Inflammatory macrophage treated with lipopolysaccharide for 4 hours (primary cell): ENCODE results near the gene PGA5.
"Not testable (repeated sequence)": the region's sequence is repeated elsewhere in the genome, so short reads cannot be mapped to it uniquely, and the experiment has no call there.

Experiments used
- DNase-seq: peaks from one replicate; pipeline ENCODE4 v3.0.0-alpha.2; 2020

Gene PGA5

DNA sequence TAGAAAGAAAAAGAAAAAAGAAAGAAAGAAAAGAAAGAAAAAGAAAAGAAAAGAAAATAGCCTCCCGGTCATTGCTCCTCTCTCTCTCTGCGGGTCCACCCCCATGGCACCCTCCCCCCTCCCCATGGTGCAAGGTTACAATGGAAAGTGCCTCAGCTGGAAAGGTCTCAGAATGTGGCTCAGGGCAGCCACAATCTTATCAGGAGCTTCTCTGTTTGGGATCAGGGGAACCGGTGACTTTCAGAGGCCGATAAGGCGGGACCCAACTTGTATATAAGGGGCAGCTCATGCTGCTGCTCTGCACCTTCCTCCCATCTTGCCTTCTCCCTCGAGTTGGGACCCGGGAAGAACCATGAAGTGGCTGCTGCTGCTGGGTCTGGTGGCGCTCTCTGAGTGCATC lies at the start of gene PGA5:
TSS of gene PGA5 (plus strand) at position 301 of the 400 bp plus-strand sequence. CDS start at position 353, 52 bp downstream.
- DNase-seq = not testable (repeated sequence)

DNA sequence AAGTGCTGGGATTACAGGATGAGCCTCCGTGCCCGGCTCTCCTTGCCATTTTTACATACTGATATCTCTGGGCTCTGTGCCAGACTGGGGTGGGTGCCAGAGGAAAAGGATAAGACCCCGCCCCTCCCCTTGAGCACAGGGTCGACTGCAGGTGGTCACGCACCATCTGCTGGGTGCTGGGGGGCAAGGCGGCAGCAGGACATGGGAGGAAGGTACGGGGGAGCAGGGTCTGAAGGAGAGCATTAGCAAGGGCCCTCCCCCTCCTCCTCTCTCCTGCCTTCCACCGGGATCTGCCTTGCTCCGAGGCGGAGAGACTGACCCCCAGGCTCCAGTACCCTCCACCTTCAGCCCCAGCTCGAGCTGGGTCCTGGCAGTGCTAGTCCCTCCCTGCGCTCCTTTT lies 47.4 kb upstream of the PGA5 start:
- no peak for DNase-seq

DNA sequence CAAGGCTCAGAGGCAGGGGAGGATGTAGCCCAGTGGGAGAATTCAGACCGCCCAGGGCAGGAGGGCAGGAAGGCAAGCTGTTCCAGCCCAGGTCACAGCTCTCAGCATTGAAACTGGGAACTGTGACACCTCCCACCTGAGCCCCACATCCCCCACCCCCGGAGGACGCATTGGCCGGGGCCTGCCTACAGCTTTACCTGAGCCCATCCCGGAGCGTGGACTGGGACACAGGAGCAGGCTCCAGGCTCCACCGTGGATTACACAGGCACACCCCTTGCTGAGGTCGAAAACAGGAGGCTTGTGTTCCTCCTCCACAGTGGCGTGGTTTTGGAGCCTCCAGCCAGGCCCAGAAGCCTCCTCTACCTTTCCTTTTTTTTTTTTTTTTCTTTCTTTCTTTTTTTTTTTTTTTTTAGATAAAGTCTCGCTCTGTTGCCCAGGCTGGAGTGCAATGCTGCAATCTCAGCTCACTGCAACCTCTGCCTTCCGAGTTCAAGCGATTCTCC lies 46.8 kb upstream of the PGA5 start:
- no peak for DNase-seq

DNA sequence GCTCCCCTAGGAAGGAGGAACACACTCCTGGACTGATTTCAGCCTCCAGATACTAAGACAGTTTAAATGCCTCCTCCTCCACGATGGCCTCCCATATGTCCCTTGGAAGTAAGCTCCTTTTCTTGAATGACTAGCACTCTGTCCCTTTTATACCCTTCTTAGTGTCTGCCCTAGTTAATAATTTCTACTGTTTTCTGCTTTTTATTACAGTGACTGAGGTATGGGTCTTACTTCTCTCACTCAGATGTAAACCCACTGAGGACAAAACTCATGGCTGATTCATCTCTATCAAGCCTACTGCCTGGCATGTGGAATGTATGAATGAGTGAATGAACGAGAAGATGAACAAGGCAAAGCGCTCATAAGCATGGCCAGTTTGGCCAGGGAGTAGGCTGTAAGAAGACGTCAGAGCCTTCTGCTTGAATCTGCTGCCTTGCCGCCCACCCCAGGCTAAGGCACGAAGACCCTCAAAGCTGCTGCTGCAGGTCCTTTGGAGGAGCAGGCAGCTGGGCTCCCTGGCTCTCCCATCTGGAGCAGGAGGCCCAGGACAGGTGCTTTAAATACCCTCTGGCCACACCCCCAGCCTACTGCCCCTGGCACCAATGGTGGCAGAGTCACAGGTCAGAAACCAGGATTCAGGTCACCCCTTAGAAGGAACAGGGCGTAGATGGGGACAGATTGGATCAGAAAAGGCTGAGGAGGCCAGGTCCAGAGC lies 45.8 kb upstream of the PGA5 start:
- DNase-seq = no peak

DNA sequence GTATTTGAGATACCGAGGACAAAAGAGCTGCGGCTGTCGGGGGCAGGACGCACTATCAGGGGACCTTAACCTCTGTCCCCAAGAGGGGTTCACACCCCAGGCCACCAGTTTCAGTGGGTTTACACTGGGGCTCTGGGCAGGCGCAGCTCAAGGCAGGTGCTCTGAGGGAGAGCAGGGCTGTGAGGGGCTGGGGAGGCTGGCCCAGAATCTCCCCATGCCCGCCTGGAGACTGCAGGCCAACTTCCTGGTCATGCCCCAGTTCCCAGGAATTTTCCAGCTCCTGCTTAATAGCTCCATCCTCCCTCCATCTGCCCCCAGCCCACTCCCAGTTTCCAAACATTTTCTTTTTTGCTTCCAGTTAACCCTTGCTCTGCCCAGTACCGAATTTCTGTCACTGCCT lies 45.3 kb upstream of the PGA5 start:
- DNase-seq = no peak

DNA sequence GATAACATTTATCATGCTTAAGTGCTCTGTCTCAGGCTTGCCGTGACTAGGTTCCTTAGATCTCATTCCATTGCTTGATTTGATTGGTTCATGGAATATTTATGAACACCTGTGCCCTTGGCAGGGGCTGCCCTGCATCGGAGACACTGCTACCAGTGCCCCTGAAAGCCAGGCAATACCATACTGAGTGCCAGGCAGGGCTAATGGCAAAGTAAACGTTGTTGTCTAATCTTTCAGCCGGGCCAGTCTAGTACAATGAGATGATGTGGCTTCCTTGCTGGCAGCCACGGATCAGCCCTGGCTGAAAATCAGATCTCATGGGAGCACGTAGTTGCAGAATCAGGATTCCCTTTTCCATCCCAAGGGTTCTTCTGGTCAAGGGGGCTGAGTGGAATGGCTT lies 42.6 kb upstream of the PGA5 start:
- no peak for DNase-seq

DNA sequence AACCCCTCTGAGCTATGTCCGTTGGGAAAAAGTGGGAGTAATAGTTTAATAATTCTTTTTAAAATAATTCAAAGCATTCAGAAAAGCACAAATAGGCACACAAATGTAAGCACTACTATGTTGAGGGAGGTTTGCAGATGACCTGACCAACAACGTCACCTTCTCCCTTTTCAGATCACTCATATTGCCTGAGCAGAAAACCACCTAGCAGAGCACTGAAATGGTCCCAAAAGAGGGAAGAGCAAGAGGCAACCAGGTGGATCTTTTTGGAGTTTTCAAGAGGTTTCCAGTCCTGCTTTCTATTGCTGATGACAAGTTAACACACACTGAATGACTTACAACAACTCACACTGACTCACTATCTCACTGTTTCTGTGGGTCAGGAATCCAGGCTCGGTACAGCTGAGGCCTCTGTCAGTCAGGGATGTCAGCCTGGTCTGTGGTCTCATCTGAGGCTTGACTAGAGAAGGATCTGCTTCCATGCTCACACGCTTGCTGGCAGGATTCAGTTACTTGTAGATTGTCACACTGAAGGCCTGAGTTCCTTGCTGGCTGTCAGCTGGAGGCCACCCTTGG lies 41.9 kb upstream of the PGA5 start:
- DNase-seq = no peak

DNA sequence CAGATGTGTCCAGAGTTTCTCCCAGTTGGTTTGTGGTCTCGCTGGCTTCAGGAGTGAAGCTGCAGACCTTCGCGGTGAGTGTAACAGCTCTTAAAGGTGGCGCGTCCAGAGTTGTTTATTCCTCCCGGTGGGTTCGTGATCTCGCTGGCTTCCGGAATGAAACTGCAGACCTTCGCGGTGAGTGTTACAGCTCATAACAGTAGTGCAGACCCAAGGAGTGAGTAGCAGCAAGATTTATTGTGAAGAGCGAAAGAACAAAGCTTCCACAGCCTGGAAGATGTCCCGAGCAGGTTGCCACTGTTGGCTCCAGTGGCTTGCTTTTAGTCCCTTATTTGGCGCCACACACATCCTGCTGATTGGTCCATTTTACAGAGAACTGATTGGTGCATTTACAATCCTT lies 39.5 kb upstream of the PGA5 start:
- DNase-seq = no peak

DNA sequence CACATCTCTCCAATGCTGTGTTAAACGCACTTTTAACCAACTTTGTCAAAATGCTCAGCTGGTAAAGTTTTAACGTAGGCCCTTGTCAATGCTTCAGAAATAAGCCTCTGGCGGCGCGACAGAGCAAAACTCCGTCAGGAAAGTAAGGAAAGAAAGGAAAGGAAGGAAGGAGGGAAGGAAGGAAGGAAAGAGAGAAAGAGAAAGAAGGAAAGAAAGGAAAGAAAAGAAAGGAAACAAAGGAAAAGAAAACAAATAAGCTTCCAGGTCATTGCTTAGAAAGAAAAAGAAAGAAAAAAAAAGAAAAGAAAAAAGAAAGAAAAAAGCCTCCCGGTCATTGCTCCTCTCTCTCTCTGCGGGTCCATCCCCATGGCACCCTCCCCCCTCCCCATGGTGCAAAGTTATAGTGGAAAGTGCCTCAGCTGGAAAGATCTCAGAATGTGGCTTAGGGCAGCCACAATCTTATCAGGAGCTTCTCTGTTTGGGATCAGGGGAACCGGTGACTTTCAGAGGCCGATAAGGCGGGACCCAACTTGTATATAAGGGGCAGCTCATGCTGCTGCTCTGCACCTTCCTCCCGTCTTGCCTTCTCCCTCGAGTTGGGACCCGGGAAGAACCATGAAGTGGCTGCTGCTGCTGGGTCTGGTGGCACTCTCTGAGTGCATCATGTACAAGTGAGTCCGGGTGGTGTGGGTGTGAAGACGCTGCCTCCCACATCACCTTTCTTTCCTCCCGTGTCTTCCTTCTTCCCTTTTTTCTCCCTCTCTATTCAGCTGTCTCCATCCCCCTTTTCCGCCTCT lies 37.8 kb upstream of the PGA5 start, which contains the start of gene PGA3:
TSS of gene PGA3 (plus strand) at position 566 of the 797 bp plus-strand sequence. CDS start at position 616, 50 bp downstream.
- DNase-seq = not testable (repeated sequence)

DNA sequence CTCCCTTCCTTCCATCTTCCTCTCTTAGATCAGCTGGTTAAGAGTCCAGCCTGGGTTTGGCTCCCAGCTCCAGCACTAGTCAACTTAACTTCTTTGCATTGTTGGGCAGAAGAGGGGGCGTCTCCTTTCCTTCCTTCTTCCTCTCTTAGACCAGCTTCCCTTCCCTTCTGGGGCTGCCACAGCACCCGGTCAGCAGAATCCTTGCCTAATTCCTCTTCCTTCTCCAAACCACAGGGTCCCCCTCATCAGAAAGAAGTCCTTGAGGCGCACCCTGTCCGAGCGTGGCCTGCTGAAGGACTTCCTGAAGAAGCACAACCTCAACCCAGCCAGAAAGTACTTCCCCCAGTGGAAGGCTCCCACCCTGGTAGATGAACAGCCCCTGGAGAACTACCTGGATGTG lies 37.1 kb upstream of the PGA5 start:
- DNase-seq = not testable (repeated sequence)

DNA sequence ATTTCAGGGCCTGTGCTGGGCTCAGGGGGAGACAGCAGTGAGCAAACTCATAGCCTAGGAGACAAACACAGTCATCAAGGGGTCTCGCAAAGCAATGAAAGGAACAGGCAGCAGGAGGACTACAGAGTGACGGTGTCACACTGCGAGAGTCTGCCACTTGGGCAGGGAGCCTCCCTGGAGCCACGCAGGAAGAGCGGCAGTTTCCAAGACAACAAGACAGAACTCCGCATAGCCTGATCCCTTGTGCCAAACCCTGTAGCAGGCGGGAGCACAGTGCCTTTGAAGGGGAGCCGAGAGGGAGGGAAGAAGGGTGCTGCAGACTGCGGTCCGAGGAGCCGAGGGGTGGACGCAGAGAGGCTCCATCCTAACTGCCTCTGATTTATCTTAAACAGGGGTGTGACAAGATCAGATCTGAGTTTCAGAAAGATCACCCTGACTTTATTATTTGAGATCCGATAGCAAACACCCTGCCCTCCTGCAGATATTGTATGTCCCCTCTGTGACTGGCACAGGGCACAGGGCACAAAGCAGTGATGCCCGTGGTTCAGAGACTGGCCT lies 36.4 kb upstream of the PGA5 start:
- not testable (repeated sequence) for DNase-seq

DNA sequence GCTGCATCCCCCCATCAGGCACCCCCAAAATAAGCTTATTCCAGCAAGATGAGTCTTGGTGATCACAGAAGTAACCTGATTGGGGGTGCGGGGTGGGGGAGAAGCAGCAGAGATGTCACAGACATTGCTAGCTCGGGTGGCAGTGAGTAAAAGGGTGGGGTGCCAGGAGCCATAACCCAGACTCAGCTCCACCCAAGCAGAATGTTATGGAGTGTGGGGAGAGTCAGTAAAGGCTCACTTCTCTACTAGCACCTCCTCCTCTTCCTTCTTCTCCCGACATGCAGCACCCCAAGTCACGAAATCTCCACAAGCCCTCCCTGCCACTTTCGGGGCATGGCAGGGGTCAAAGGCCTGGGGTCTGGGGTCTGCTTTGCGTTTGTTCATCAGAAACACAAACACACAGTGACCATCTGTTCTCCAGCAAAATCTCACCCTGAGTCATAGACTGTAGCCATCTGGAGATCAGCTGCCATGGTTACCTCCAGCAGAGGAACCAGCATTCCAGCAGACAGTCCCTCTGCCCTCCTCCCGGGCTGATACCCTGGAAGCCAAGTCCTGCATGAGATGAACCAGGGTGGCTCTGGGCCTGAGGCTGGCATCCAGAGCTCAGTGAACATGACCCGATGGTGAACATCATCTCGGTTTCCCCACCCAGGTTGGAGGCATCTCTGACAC lies 33.2 kb upstream of the PGA5 start:
- not testable (repeated sequence) for DNase-seq

DNA sequence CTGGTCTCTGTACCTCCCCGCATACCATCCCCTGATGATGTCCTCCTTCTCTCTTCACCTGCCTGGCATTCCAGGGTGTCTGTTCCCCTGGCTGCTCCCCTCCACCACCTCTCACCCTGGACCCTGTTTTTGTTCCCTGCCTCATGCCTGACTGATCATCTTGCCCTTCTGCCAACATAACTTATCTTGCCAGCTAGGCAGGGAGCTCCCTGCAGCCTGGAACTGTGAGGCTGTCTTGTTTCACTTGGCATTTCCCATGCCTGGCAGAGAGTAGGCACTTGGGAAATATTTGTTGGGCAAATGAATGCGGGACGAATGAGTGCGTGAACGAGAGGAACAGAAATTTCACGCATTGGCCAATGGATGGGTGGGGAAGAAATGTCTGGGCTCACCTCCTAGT lies 30.3 kb upstream of the PGA5 start:
- DNase-seq = not testable (repeated sequence)

DNA sequence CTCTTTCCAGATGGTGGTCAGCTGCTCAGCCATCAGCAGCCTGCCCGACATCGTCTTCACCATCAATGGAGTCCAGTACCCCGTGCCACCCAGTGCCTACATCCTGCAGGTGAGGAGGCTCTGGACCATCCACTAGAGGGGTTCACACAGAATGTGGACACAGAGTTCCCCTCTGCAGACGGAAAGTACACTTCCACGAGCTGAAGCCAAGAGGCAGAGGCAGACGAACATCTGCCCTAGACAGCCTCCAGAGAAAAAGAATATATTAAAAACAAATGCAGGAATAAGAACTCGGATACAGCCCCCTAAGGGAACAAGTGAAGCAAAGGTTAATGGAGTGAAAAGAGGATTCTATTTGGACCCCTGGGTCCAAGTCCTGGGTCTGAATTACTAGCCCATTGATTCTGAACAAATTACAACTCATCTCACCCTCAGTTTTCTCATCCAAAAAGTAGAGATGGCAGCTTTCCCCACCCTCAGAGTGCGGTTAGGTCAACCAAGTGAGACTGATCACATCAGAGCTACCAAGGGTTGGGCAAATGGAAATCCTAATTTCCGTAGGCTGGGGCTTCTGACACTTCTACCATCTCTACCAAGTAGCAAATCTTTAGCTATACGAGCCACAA lies 29.5 kb upstream of the PGA5 start:
- DNase-seq = not testable (repeated sequence)

DNA sequence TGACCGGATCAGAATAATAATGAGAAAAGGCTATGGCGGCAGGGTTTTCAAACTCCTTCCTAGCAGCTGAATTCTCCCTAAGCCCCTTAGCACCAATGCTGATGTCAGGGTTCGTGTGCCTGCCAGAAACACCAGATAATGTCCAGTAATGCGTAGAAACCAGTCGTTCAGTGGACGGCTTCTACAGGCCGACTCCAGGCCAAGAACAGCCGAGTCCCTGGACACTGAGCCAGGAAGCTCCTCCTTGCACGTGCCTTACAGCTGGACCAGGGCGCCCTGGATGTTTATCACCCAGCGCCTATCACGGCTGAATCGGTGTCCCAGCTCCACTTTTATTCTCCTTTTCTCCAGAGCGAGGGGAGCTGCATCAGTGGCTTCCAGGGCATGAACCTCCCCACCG lies 28.8 kb upstream of the PGA5 start:
- DNase-seq = not testable (repeated sequence)

DNA sequence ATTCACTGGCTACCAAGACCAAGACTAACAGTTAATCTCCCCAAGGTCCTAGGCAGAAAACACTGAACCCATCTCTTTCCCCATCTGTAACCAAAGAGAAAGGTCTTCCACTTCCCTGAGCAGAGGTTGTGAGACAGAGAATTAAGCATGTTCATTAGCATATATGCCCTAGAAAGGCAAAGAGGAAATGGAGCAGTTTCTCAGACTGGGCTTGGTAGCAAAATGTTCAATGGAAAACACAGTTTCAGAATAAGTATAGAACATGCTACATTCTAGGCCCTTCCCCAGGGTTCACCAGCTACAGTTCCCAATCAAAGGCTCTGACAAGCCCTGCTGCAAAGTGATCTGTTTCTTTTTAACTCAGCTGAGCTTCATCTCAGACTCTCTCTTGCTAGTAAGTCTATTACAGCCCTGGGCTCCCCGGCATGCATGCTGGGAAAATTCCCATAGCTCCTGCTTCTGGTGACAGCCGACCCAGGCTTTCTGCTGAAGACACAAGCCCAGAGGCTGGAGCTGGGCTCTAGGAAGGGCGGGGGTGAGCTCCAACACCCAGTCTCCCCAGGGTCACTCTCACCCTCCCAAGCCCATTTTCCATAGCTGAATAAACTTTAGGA lies 27.2 kb upstream of the PGA5 start:
- DNase-seq = not testable (repeated sequence)

DNA sequence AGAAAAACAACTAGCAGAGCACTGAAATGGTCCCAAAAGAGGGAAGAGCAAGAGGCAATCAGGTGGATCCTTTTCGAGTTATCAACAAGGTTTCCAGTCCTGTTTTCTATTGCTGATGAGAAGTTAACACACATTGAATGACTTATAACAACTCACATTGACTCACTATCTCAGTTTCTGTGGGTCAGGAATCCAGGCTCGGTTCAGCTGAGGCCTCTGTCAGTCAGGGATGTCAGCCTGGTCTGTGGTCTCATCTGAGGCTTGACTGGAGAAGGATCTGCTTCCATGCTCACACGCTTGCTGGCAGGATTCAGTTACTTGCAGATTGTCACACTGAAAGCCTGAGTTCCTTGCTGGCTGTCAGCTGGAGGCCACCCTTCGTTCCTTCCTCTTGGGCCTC lies 22.7 kb upstream of the PGA5 start:
- DNase-seq = not testable (repeated sequence)

DNA sequence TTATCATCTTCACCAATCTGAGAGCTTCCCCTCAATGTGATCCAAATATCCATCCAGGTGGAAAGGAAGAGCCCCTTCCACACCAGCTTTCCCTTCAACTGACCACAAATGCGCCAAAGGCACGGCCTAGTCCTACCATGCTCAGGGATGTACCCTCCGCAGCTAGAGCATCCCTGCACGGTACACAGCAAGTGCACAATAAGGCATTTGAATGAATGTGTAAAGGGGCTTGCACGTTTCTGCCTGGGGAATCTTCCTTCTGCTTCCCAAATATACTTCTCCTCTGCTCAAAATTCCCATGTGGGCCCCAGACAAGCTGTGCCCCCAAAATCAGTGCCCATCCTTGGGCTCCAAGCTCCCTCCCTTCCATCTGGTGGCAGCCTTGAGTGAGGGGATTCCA lies 22.0 kb upstream of the PGA5 start:
- DNase-seq = not testable (repeated sequence)

DNA sequence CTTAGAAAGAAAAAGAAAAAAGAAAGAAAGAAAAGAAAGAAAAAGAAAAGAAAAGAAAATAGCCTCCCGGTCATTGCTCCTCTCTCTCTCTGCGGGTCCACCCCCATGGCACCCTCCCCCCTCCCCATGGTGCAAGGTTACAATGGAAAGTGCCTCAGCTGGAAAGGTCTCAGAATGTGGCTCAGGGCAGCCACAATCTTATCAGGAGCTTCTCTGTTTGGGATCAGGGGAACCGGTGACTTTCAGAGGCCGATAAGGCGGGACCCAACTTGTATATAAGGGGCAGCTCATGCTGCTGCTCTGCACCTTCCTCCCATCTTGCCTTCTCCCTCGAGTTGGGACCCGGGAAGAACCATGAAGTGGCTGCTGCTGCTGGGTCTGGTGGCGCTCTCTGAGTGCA lies 18.9 kb upstream of the PGA5 start, which contains the start of gene PGA4:
TSS of gene PGA4 (plus strand) at position 301 of the 400 bp plus-strand sequence. CDS start at position 355, 54 bp downstream.
- DNase-seq = not testable (repeated sequence)

DNA sequence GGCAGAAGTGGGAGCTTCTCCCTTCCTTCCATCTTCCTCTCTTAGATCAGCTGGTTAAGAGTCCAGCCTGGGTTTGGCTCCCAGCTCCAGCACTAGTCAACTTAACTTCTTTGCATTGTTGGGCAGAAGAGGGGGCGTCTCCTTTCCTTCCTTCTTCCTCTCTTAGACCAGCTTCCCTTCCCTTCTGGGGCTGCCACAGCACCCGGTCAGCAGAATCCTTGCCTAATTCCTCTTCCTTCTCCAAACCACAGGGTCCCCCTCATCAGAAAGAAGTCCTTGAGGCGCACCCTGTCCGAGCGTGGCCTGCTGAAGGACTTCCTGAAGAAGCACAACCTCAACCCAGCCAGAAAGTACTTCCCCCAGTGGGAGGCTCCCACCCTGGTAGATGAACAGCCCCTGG lies 18.3 kb upstream of the PGA5 start:
- DNase-seq = not testable (repeated sequence)

DNA sequence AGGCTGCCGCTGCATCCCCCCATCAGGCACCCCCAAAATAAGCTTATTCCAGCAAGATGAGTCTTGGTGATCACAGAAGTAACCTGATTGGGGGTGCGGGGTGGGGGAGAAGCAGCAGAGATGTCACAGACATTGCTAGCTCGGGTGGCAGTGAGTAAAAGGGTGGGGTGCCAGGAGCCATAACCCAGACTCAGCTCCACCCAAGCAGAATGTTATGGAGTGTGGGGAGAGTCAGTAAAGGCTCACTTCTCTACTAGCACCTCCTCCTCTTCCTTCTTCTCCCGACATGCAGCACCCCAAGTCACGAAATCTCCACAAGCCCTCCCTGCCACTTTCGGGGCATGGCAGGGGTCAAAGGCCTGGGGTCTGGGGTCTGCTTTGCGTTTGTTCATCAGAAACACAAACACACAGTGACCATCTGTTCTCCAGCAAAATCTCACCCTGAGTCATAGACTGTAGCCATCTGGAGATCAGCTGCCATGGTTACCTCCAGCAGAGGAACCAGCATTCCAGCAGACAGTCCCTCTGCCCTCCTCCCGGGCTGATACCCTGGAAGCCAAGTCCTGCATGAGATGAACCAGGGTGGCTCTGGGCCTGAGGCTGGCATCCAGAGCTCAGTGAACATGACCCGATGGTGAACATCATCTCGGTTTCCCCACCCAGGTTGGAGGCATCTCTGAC lies 14.4 kb upstream of the PGA5 start:
- DNase-seq = not testable (repeated sequence)
